ENCODE results near the gene STEAP1B.
A peak's percentile ranks its signal among the peaks of the same experiment; 100 is the strongest.
"Not testable (repeated sequence)": the region's sequence is repeated elsewhere in the genome, so short reads cannot be mapped to it uniquely, and the experiment has no call there.

The STEAP1B gene

DNA sequence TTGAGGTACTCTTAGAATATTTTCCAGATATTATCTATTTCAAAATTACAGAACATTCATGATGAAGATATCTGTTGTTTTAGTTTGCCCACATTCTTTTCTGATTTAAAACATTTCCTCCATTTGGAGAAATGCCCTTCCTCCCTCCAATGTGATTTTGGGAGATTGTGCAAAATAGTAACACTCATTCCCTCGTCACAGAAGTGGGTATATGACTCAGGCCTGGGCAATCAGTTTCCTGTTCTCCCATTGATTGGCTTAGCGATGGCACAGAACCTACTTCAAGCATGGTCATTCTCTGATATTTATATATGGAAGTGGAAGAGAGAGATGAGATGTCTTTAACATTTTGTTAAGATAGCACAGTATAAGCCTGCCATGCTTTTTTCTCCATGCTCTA, 3.1 kb downstream of the STEAP1B start:
- not testable (repeated sequence) for DNase-seq (ENCODE audit: low read depth, low spot score)

DNA sequence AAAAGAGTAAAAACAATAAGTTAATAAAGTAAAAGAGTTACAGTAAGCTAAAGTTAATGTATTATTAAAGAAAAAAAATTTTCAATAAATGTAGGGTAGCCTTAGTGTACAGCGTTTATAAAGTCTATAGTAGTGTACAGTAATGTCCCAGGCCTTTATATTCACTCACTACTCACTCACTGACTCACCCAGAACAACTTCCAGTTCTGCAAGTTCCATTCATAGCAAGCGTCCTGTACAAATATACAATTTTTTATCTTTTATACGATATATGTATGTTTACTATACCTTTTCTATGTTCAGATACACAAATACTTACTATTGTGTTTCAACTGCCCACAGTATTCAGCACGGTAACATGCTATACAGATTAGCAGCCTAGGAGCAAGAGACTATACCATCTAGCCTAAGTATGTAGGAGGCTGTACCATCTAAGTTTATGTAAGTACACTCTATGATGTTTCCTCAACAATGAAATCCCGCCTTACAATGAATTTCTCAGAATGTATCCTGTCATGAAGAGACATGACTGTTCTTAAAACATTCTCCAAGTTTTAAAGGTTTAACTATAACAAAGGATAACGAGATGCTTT, 3.6 kb downstream of the STEAP1B start:
- not testable (repeated sequence) for DNase-seq (ENCODE audit: low read depth, low spot score)

DNA sequence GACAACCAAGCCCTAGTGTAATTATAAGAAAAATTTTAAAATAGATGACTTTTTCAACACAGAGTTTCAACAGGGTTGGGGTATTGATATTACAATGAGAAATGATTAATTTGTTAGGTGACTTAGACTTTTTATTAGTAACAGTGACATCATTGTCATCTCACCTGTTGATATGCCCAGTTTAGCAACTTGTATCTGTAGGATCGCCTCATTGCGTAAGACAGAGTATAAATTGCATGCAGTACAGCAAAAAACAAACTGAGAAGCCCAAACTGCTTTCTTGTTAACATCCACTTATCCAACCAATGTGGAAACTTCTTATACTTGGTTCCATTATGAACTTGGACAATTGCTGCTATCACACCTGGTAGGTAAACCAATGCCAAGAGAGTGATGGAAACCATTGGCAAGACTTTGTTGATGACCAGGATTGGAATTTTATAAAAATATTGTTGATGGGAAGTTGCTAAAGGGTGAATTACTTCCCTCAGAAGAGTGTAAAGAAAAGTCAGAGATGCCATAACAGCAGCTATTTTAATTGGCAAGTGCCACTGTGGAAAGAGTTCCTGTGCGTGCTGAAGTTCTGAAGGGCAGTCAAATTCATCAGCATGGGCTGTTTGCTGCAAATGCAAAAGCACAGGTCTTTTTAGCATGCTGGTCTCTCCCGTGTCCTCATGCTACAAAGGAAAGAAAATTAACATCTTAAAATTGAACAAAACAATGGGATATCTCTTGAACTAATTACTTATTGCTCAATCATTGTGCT, 6.6 kb downstream of the STEAP1B start:
- DNase-seq (ENCODE audit: low read depth, low spot score) = not testable (repeated sequence)

DNA sequence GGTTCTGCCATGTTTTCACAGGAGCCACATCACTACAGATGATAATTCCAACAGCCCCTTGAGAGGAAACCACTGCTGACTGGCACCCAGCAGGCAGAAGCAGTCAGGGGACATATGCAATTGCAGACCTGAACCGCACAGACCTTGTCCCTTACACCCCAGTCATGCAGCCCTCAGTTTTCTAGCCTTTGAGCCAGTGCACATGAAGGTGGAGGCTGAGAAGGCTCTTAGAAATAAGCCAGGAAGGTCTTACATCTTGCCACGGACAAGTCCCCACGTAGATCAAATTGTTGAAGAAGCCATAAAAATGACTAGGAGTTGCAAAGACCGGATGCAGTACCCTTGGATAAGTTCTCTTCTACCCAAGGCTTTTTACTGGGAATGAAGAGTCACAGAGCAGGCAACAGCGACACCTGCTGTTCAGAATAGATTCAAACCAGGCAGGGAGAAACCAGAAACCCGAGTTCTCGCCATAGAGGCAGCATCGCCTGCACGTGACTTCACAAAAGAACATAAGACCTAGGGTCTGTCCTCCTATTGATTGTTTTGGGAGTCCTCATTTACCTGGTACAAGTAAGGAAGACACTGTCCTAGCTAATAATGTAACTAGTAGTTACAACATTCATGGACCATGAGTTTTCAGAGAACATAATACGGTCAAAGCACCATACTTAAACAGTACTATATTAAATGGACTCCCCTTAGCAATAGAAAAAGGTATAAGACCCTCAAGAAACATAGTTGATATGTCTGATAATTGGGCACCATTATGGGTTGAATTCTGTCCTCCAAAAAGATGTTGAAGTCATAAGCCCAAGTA, 11.1 kb downstream of the STEAP1B start:
- peak; percentile 48 for DNase-seq (ENCODE audit: low read depth, low spot score)

DNA sequence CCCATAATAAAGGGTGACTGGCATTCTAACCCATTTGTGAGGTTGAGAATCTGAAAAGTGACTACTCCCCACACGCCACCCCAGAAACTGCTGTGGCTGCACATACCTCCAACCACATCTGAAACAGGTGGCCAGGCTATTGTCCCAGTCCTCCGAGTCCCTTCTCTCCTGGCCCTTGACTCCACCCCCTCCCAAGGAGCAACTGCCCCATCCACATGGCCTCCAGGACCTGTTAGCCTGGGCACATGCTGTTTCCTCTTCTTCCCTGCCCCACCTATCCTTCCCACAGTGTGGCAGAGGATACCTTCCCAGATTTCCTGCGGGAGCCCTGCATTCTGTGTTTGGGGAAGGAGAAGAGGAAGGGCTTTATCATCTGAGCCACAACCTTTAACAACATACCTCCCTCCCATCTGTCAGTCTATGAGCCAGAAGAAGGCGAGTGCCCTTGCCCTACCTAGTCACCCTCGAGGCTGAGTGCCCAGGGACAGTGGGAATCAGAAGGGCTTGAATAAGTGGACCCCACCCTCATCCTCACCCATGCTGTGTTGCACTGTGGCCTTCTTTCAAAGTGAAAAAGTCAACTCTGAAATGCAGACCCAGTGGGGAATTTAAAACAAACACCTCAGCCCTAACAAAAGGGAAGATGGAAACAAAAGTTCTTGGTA, 11.9 kb downstream of the STEAP1B start:
- DNase-seq (ENCODE audit: low read depth, low spot score) = no peak

DNA sequence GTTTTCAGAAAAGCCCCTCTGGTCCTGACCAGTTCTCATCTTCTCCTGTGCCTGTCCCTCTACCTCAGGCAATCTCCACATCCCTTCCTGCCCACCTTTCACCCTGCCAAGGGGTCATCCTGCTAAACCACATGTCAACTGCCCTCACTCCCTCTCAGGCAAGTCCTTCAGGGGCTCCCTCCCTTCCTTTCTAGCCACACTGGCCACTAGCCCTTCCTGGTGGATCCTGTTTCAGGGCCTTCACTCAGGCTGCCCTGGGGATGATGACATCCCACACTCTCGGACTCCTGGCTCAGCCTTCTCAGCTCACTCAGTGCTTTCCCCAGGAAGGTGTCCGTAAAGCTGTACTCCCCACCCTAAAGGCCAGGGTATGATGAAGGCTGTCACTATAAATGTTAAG, 13.4 kb downstream of the STEAP1B start:
- no peak for DNase-seq (ENCODE audit: low read depth, low spot score)

DNA sequence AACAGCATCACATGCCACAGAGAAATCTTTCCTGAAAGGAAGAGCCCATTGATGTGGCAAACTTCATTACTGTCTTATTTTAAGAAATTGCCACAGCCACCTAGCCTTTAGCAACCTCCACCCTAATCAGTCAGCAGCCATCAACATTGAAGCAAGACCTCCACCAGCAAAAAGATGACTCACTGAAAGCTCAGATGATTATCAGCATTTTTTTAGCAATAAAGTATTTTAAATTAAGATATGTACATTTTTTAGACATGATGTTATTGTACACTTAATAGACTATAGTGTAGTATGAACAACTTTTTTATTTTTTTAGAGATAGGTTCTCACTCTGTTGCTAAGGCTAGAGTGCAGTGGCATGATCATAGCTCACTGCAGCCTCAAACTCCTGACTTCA, 14.8 kb downstream of the STEAP1B start:
- no peak for DNase-seq (ENCODE audit: low read depth, low spot score)

DNA sequence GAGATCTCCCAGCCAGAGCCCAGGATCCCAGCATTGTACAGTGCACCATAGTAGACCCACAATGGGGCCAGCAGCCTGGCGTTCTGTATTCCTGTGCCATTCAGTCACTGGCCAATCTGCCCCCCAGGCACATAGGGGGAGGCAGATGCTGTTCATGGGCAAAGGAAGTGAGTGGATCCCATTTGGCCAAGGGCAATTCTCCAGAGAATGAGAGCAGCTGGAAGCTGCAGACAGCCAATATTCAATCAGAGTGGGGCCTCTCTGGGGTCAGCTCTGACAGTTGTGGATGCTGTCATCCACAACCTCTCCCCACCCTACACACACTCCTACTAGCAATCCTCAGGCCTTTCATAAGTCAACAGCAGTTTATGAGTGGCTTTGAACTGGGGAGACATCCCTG, 17.5 kb downstream of the STEAP1B start:
- no peak for DNase-seq (ENCODE audit: low read depth, low spot score)

DNA sequence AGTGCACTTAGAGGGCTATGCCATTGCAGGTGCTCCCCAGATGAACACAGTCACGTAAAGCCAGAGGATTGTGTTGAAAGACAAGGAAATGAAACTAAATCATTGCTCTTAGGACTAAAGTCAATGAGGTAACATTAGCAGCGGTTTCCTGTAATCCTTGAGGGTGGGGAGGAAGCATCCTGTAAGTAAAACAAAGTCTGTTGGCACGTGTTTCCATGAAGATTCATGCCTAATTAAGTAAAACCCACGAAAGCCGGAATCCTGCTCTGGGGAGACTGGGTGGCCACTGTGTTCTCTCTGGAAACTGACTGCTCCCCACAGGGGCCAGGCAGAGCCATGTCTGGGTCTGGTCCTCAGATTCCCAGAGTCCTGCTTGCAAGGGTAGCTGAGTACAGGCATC, 18.3 kb downstream of the STEAP1B start:
- no peak for DNase-seq (ENCODE audit: low read depth, low spot score)

DNA sequence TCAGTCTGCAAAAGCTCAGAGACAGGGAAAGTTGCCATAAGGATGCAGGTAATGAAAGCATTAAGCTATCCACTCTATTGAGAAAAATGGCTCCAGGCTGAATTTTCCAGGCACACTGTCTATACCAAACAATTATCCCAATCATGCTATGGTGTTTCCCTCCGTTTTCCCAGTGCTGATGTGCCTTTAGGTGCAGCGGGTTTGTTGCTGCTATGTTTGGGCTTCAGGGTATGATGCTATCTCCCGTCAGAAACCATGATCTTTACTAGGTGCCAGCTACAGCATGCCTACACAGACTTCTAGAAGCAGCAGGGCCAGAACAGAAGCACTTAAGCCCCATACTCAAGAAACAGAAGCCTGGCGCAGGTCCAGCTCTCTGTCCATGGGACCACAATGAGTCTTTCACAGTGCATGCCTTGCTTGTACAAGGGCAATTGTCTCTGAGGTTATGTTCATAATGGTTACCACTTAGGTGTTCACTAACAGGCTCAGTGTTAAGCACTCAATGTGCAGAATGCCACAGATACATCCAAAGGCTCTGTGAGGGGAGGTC, 19.4 kb downstream of the STEAP1B start:
- DNase-seq (ENCODE audit: low read depth, low spot score) = no peak

DNA sequence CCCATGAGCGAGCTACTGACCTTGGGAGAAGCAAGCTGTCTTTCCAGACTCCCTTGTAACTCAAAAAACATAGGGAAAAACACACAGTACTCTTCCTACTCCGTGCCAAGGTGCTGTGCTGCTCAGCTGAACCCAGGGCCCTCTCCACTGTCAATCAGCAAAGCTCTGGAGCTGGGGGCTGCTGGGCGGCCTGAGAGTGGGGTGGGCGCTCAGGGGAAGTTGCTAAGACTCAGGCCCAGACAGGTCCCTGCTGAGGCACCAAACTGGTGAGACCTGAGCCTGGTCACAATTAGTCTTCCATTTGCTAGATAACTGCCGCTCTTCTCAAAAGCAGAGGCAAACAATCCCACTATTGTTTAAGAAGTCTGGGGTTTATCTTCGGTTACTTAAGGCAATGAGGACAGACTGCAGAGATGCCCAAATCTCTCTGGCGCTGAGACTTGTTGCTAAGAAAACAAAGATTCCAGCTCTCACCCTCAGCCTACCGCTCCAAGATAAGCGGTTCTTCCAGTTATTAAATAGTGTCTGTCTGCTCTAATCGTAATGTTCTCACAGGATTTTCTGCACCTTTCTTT, 22.0 kb downstream of the STEAP1B start:
- DNase-seq (ENCODE audit: low read depth, low spot score) = no peak

DNA sequence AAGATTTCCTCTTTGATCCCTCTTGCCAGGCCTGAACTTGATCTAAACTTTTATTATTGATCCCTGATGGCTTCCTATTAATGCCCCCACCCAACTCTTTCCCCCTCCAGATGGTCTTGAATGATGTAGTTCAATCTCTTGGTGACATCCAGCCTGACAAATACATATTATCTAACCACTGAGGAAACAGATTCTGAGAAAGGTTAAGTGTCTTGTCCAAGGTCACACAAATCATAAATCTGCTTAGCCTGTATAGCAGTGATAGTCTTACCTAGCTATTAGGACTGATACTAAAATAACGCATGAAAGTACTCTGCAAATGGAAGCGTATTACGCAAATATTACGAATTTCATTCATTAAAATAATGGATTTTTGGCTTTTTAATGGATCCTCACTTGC, 22.7 kb downstream of the STEAP1B start:
- no peak for DNase-seq (ENCODE audit: low read depth, low spot score)

DNA sequence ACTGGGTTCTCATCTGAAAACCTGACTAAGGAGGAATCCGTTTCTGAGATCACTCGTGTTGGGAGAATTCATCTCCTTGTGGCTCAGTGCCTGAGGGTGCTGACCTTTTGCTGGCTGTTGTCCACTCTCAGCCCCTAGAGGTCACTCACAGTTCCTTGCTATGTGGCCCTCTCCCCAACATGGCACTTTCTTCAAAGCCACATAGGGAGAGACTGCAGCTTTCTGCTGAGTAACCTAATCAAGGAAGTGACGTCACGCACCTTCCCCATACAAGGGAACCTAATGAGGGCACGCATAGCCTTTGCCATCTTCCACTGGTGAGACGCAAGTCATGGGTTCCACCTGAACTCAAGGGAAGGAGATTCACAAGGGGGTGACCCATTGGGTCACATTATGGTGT, 23.2 kb downstream of the STEAP1B start:
- DNase-seq (ENCODE audit: low read depth, low spot score) = no peak

DNA sequence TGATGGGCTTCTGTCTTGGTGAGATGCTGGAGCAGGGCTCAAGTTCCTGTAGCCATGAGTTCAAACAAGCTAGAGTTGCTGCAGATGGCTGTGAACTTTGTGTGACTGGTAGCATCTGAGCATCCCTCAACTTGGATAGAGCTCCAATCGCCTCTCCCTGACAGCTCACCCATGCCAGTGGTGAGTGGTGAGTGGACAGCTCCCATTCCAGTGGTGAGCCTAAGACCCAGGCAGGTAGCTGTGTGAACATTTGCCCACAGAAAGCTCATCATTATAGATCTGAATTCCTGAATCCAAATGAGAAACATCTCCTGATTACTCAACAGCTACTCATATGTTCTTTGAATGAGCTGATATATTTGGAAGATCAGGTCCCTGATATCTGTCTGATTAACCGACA, 25.3 kb downstream of the STEAP1B start:
- DNase-seq (ENCODE audit: low read depth, low spot score) = no peak

DNA sequence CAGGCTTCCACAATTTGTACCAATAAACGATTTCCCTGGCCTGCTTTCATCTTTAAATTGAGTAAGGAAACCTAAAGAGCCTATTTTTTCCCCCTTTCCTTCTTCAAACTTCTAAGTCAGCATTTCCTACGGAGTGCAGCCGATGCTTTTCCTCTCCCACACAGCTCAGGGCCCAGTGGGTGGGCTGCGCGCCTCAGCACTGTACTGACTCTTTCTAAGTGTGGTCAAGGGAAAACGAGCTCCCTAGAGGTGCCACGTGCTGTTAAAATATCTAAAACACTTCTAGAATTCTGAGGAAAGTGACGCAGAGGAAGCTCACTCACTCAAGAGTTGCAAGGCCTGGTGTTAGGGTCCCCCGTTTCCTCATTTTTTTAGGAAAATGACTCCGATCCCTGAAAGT, 29.0 kb downstream of the STEAP1B start:
- no peak for DNase-seq (ENCODE audit: low read depth, low spot score)

DNA sequence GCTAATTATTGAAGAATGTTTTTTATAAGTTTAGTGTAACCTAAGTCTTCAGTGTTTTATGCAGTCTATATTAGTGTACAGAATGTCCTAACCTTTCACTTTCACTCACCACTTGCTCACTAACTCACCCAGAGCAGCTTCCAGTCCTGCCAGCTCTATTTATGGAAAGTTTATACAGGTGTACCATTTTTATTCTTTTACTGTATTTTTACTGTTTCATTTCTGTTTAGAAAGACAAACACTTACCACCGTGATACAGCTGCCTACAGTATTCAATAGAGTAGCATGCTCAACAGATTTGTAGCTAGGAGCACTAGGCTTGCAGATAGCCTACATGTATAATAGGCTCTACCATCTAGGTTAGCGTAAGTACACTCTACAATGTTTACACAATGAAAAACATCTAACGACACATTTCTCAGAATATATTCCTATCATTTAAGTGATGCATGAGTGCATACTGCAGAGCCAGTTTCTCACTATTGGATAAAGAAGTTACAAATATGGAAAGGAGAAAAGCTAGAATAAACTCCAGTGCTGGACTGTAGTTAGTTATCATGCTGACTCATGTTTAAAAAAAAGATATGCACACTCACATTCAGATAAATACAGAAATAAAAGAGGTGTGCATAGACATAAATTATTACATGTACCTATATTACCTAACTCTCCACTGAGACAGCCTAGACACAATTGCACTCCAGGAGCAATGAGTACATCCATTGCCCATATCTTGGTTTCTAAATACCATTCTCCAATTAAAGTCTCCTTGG, 30.4 kb downstream of the STEAP1B start:
- DNase-seq (ENCODE audit: low read depth, low spot score) = no peak

DNA sequence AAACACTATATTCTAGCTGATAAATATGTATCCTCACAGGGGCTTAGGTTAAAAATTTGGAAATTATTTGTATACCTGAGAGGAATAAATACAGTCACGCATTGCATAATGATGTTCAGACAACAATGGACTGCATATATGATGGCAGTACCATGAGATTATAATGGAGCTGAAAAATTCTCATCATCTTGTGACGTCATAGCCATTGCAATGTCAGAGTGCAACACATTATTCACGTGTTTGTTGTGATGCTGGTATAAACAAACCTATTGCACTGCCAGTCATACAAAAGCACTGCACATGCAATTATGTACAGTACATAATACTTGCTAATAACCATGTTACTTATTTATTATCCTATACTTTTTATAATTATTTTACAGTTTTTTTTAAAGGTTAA, 31.4 kb downstream of the STEAP1B start:
- DNase-seq (ENCODE audit: low read depth, low spot score) = no peak

DNA sequence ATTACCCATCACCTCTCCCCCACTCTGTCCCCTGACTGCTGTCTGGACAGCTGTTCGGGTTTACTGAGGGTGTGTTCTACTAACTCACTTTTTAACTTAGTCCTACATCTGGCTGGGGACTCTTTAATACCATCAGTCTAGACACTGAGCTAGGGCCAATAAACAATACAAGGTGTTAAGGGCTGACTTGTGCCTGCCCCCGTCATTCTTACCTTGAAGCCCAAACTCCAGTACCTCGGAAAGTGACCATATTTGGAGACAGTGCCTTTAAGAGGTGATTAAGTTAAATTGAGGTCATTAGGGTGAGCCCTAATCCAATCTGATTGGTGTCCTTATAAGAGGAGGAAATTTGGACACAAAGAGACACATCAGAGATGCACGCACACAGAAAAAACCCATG, 35.7 kb downstream of the STEAP1B start:
- DNase-seq (ENCODE audit: low read depth, low spot score) = no peak

DNA sequence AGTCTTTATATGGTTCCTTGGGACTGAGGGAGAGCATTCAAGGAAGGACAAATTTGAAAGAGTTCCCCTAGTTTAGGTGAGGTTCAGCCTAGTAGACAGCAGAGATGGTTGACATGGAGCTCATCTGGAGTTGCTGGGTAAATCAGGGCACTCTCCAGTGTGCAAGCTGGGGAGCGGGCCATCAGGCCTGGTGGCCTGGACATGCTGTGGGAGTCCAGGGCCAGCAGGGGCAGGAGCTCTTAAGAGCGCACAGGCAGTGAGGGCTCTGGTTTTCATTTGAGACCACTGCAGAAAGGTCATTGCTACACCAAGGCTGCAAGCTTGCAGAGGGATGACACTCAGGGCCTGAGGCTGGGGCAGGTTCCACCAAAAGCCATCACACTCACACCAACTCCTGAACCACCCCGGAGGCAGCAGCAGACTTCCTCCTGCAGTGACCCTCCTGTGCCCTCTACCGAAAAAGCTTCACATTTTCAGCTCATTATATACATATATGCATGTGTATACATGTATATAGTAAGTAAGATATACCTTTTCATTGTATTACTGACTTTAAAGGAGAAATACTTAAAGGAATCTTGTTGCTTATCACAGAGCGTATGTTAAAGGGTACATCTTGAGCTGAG, 39.5 kb downstream of the STEAP1B start:
- no peak for DNase-seq (ENCODE audit: low read depth, low spot score)

DNA sequence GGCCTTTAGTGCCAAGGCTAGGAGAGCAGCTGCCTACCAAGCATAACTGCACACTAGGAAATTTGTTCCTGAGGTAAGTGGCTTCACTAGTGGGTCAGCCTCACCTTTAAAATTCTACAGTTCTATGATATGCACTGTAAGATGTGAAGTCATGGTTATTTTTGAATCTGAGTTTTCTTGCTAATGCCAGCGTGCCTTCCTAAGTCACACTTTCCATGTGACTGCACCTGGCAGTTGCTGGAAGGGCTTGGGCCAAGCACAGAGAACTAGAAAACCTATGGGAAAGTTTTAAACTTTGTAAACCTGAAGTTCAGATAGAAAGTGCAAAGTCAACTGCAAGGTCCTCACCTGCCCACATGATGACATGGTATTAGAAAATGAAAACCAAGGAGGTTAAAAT, 42.5 kb downstream of the STEAP1B start:
- no peak for DNase-seq (ENCODE audit: low read depth, low spot score)

Measured in iPS DF 19.7 (cell line).